Measurements from ENCODE around the gene HSPA5. TPM values are rescaled to one million over a fixed set of nuclear protein-coding genes. Genes with fewer than 3 reads are reported as not detected.
"Not testable (repeated sequence)": the region's sequence is repeated elsewhere in the genome, so short reads cannot be mapped to it uniquely, and the experiment has no call there.

HSPA5 gene
- total RNA-seq, 5 donors from 2014 or later (not counting 1 experiment from before 2014, with no cell fraction given): 105 to 196 (median 118) TPM

DNA sequence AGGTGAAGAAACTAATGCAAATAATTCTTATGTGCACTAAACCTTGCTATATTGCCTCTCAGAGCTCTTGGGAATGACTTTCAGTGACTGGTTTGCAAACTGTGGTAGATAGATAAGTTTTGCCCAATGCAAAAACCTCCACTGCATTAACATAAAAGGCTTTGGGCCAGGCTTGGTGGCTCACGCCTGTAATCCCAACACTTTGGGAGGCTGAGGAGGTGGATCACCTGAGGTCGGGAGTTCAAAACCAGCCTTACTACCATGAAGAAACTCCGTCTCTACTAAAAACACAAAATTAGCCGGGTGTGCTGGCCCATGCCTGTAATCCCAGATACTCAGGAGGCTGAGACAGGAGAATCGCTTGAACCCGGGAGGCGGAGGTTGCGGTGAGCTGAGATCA, 7.0 kb downstream of the HSPA5 start:
- no CpG with 5 or more reads among the region's 8 CpGs for WGBS (ENCODE audit: insufficient coverage)
- ATAC-seq (replicated peaks in 1 of 4): not testable (repeated sequence)

DNA sequence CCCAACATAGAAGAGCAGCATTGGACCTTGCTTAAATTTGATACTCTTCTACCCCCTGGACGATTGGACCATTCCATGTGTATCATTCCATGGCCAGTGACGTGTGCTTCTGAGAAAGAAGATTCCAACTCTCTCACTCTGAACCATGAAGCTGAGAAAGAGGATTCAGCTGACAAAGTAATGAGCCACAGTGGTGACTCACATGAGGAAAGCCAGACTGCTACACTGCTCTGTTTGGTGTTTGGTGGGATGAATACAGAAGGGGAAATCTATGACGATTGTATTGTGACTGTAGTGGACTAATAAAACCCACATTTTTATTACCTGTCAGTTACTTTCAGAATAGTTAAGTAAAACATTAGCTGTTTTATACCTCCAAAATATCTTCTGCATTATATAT, 7.5 kb downstream of the HSPA5 start:
- CTCF ChIA-PET: no interaction called here
- Histone ChIP-seq H3K9me3 (no peaks in the 10 kb centered on the region), H3K27ac (ENCODE audit: low read length) (no peak overlapping the region), H3K4me1 (ENCODE audit: control insufficient read depth in 1 of 2, extremely low read depth in 1 of 2, insufficient read depth in 2 of 2, low read length in 2 of 2) (peaks cover 16% of the 10 kb centered on the region in 2 experiments), H3K36me3 (ENCODE audit: control insufficient read depth in 2 of 2, extremely low read depth in 1 of 2, insufficient read depth in 1 of 2, low read length in 1 of 2) (peaks cover 3 to 66% of the 10 kb centered on the region in 2 donors), H3K27me3 (replicated peaks in 1 of 2; ENCODE audit: control insufficient read depth in 2 of 2, extremely low read depth in 1 of 2, insufficient read depth in 2 of 2, low read length in 1 of 2) (no peaks in the 10 kb centered on the region), H3K4me3 (ENCODE audit: control insufficient read depth in 1 of 2, extremely low read depth in 1 of 2, low read length in 1 of 2) (no peak overlapping the region)
- Mint-ChIP-seq H3K4me3 (no peak overlapping the region), H3K27ac (peak overlapping the region; percentile 51 to 59), H3K9me3 (no peaks in the 10 kb centered on the region), H3K36me3 (peaks cover 49% of the 10 kb centered on the region), H3K27me3 (no peaks in the 10 kb centered on the region), H3K4me1 (peaks cover 37 to 41% (median 37%) of the 10 kb centered on the region in 3 donors)
- DNase-seq (no peak), ATAC-seq (replicated peaks in 1 of 4) (peak in 1 of 4 experiments; percentile 11)
- WGBS (ENCODE audit: insufficient coverage): no CpG with 5 or more reads among the region's 3 CpGs
- POLR2A ChIA-PET: interaction anchor here in 1 of 2 donors (0.7 kb wide), 1 partner anchor 337 kb away, joined by 5 read pairs; no protein-coding TSS in a partner anchor

More for the DNA sequence above, 7.0 kb downstream of the HSPA5 start:
- H3K27me3 Mint-ChIP-seq; CTCF ChIA-PET; H3K9me3 Mint-ChIP-seq; H3K27ac Mint-ChIP-seq; DNase-seq; H3K27ac ChIP-seq (ENCODE audit: low read length); H3K9me3 ChIP-seq; H3K4me3 ChIP-seq (ENCODE audit: control insufficient read depth in 1 of 2, extremely low read depth in 1 of 2, low read length in 1 of 2); H3K27me3 ChIP-seq (replicated peaks in 1 of 2; ENCODE audit: control insufficient read depth in 2 of 2, extremely low read depth in 1 of 2, insufficient read depth in 2 of 2, low read length in 1 of 2); H3K4me3 Mint-ChIP-seq: not testable (repeated sequence)
- Mint-ChIP-seq H3K36me3 (peaks cover 53% of the 10 kb centered on the region), H3K4me1 (peaks cover 41 to 45% (median 42%) of the 10 kb centered on the region in 3 donors)
- peaks cover 4 to 70% of the 10 kb centered on the region in 2 donors for H3K36me3 ChIP-seq (ENCODE audit: control insufficient read depth in 2 of 2, extremely low read depth in 1 of 2, insufficient read depth in 1 of 2, low read length in 1 of 2)
- POLR2A ChIA-PET: interaction anchor here in 1 of 2 donors (0.7 kb wide), 1 partner anchor 338 kb away, joined by 5 read pairs; no protein-coding TSS in a partner anchor
- peaks cover 18 to 21% of the 10 kb centered on the region in 2 experiments for H3K4me1 ChIP-seq (ENCODE audit: control insufficient read depth in 1 of 2, extremely low read depth in 1 of 2, insufficient read depth in 2 of 2, low read length in 2 of 2)

DNA sequence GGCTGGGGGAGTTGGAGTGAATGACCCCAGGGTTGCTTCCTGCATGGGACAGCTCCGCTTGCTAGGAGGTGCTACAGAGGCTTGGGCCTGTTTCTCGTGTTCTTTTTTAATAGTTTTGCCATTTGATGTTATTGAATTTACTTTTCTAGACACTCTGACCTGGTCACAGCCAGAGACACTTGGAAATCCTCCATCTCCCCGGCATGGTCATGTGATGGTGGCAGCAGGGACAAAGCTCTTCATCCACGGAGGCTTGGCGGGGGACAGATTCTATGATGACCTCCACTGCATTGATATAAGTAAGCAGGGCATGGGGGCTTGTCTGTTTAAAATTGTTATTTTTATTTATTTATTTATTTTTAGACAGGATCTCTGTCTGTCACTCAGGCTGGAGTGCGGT, 13.4 kb downstream of the HSPA5 start:
- no peaks in the 10 kb centered on the region for H3K27me3 ChIP-seq (replicated peaks in 1 of 2; ENCODE audit: control insufficient read depth in 2 of 2, extremely low read depth in 1 of 2, insufficient read depth in 2 of 2, low read length in 1 of 2)
- CTCF ChIA-PET: interaction anchor here in 1 of 2 donors (0.5 kb wide), 1 partner anchor 273 kb away, joined by 3 read pairs; no protein-coding TSS in a partner anchor
- Mint-ChIP-seq H3K9me3 (no peaks in the 10 kb centered on the region), H3K4me3 (no peak overlapping the region), H3K4me1 (no peaks in the 10 kb centered on the region), H3K27ac (no peak overlapping the region), H3K36me3 (peaks cover 12% of the 10 kb centered on the region), H3K27me3 (no peaks in the 10 kb centered on the region)
- no peak for ATAC-seq (replicated peaks in 1 of 4)
- 100% methylated on average over 1 of the region's 6 CpGs for WGBS (ENCODE audit: insufficient coverage)
- no peak overlapping the region for H3K27ac ChIP-seq (ENCODE audit: low read length)
- DNase-seq: no peak
- H3K9me3 ChIP-seq: no peaks in the 10 kb centered on the region
- H3K36me3 ChIP-seq (ENCODE audit: control insufficient read depth in 2 of 2, extremely low read depth in 1 of 2, insufficient read depth in 1 of 2, low read length in 1 of 2): peaks cover 0 to 29% of the 10 kb centered on the region in 2 donors
- H3K4me3 ChIP-seq (ENCODE audit: control insufficient read depth in 1 of 2, extremely low read depth in 1 of 2, low read length in 1 of 2): no peak overlapping the region
- no peaks in the 10 kb centered on the region for H3K4me1 ChIP-seq (ENCODE audit: control insufficient read depth in 1 of 2, extremely low read depth in 1 of 2, insufficient read depth in 2 of 2, low read length in 2 of 2)
- POLR2A ChIA-PET: interaction anchor here in 1 of 2 donors (1.2 kb wide), 1 partner anchor 10 kb away, joined by 4 read pairs; no protein-coding TSS in a partner anchor

DNA sequence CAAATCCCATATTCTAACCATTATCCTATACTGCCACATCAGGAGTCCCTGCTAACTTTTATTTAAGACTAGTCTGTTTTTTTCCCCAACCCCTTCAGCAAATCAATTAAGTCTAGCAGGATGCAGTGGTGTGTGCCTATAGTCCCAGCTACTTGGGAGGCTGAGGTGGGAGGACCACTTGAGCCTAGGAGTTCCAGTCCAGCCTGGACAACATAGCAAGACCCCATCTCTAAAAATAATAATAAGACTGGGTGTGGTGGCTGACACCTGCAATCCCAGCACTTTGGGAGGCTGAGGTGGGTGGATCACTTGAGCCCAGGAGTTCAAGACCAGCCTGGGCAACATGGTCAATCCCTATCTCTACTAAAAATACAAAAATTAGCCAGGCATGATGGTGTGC, 16.3 kb downstream of the HSPA5 start:
- CTCF ChIA-PET; H3K4me3 Mint-ChIP-seq; H3K27ac ChIP-seq (ENCODE audit: low read length); ATAC-seq (replicated peaks in 1 of 4); H3K9me3 Mint-ChIP-seq; H3K4me3 ChIP-seq (ENCODE audit: control insufficient read depth in 1 of 2, extremely low read depth in 1 of 2, low read length in 1 of 2); DNase-seq; H3K9me3 ChIP-seq; H3K27me3 ChIP-seq (replicated peaks in 1 of 2; ENCODE audit: control insufficient read depth in 2 of 2, extremely low read depth in 1 of 2, insufficient read depth in 2 of 2, low read length in 1 of 2); H3K4me1 Mint-ChIP-seq; H3K4me1 ChIP-seq (ENCODE audit: control insufficient read depth in 1 of 2, extremely low read depth in 1 of 2, insufficient read depth in 2 of 2, low read length in 2 of 2); H3K27me3 Mint-ChIP-seq: not testable (repeated sequence)
- H3K36me3 Mint-ChIP-seq: peaks cover 12% of the 10 kb centered on the region
- H3K27ac Mint-ChIP-seq: peak overlapping the region in 1 of 2 donors; percentile 58
- peaks cover 2 to 29% of the 10 kb centered on the region in 2 donors for H3K36me3 ChIP-seq (ENCODE audit: control insufficient read depth in 2 of 2, extremely low read depth in 1 of 2, insufficient read depth in 1 of 2, low read length in 1 of 2)
- POLR2A ChIA-PET: interaction anchor here in 1 of 2 donors (0.7 kb wide), 1 partner anchor 656 kb away, joined by 3 read pairs; no protein-coding TSS in a partner anchor

DNA sequence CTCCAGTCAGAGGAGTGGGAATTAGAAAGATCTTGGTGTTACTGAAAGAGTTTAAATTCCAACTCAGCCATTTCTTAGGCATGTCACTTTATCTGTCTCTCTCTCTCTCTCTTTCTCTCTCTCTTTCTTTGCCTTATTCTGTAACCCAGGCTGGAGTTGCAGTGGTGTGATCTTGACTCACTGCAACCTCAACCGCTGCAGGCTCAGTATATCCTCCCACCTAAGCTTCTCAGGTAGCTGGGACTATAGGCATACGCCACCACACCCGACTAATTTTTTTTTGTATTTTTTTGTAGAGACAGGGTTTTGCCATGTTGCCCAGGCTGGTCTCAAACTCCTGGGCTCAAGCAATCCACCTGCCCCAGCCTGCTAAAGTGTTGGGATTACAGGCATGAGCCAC, 22.5 kb downstream of the HSPA5 start:
- WGBS (ENCODE audit: insufficient coverage): no CpG with 5 or more reads among the region's 3 CpGs
- POLR2A ChIA-PET: no interaction called here

DNA sequence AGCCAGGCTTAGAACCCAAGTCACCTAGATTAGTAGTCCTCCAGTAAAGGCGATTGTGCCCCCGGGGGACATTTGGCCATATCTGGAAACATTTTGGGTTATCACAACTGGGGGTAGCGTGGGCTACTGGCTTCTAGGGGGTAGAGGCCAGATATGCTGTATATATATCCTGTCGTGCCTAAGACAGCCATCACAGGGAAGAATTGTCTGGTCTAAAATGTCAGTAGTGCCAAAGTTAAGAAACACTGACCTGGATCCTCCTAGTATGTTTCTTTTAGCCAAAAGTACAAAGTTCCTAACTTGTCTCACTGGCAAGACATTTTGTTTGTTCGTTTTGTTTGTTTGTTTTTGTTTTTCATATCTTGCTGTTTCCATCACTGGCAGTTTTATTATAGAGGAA, 27.0 kb downstream of the HSPA5 start:
- ATAC-seq (replicated peaks in 1 of 4): no peak
- H3K36me3 Mint-ChIP-seq: peaks cover 42% of the 10 kb centered on the region
- no peak for DNase-seq
- 96% methylated on average over 5 of the region's 5 CpGs for WGBS (ENCODE audit: insufficient coverage)
- CTCF ChIA-PET: interaction anchor here in 1 of 2 donors (0.6 kb wide), 1 partner anchor 15 kb away, joined by 4 read pairs; no protein-coding TSS in a partner anchor
- peak overlapping the region in 1 of 2 donors; percentile 67 for H3K27ac Mint-ChIP-seq
- no peaks in the 10 kb centered on the region for H3K27me3 ChIP-seq (replicated peaks in 1 of 2; ENCODE audit: control insufficient read depth in 2 of 2, extremely low read depth in 1 of 2, insufficient read depth in 2 of 2, low read length in 1 of 2)
- no peaks in the 10 kb centered on the region for H3K9me3 Mint-ChIP-seq
- no peaks in the 10 kb centered on the region for H3K9me3 ChIP-seq
- H3K36me3 ChIP-seq (ENCODE audit: control insufficient read depth in 2 of 2, extremely low read depth in 1 of 2, insufficient read depth in 1 of 2, low read length in 1 of 2): peaks cover 9 to 34% of the 10 kb centered on the region in 2 donors
- POLR2A ChIA-PET: no interaction called here
- H3K4me3 Mint-ChIP-seq: no peak overlapping the region
- H3K27ac ChIP-seq (ENCODE audit: low read length): no peak overlapping the region
- H3K4me1 ChIP-seq (ENCODE audit: control insufficient read depth in 1 of 2, extremely low read depth in 1 of 2, insufficient read depth in 2 of 2, low read length in 2 of 2): no peaks in the 10 kb centered on the region
- no peaks in the 10 kb centered on the region for H3K27me3 Mint-ChIP-seq
- H3K4me3 ChIP-seq (ENCODE audit: control insufficient read depth in 1 of 2, extremely low read depth in 1 of 2, low read length in 1 of 2): no peak overlapping the region
- peaks cover 0 to 4% (median 0%) of the 10 kb centered on the region in 3 donors for H3K4me1 Mint-ChIP-seq

More for the DNA sequence above, 22.5 kb downstream of the HSPA5 start:
- ATAC-seq (replicated peaks in 1 of 4) (no peak), DNase-seq (no peak)
- Mint-ChIP-seq H3K4me3 (no peak overlapping the region), H3K27me3 (no peaks in the 10 kb centered on the region), H3K4me1 (peaks cover 0 to 4% (median 0%) of the 10 kb centered on the region in 3 donors), H3K27ac (no peak overlapping the region), H3K9me3 (no peaks in the 10 kb centered on the region), H3K36me3 (peaks cover 30% of the 10 kb centered on the region)
- peaks cover 4 to 23% of the 10 kb centered on the region in 2 donors for H3K36me3 ChIP-seq (ENCODE audit: control insufficient read depth in 2 of 2, extremely low read depth in 1 of 2, insufficient read depth in 1 of 2, low read length in 1 of 2)
- CTCF ChIA-PET: no interaction called here
- no peak overlapping the region for H3K4me3 ChIP-seq (ENCODE audit: control insufficient read depth in 1 of 2, extremely low read depth in 1 of 2, low read length in 1 of 2)
- no peak overlapping the region for H3K27ac ChIP-seq (ENCODE audit: low read length)
- no peaks in the 10 kb centered on the region for H3K4me1 ChIP-seq (ENCODE audit: control insufficient read depth in 1 of 2, extremely low read depth in 1 of 2, insufficient read depth in 2 of 2, low read length in 2 of 2)
- no peaks in the 10 kb centered on the region for H3K27me3 ChIP-seq (replicated peaks in 1 of 2; ENCODE audit: control insufficient read depth in 2 of 2, extremely low read depth in 1 of 2, insufficient read depth in 2 of 2, low read length in 1 of 2)
- H3K9me3 ChIP-seq: no peaks in the 10 kb centered on the region
